A673 (cell line): Measurements from ENCODE around the gene STAB2. TPM values are rescaled to one million over a fixed set of nuclear protein-coding genes. Genes with fewer than 3 reads are reported as not detected.

ENCODE experiments used
- BruUV-seq: library from RNA; stranded (reverse); fragments of 400-500 nt; replicated peaks from 2 replicates; lab custom pipeline; 2021; lab: Mats Ljungman, UMichigan
- CTCF ChIA-PET: fragments of 300-600 bp; sonication (Branson Sonifier 250); formaldehyde crosslinking; loops from one replicate; lab custom pipeline; 2022; ENCODE audit warnings: antibody characterized with exemption; lab: Charles Lee
- POLR2A ChIA-PET: fragments of 300-600 bp; sonication (Branson Sonifier 250); formaldehyde crosslinking; loops from one replicate; lab custom pipeline; 2022; ENCODE audit warnings: antibody characterized with exemption; ENCODE audit not compliant: low non-redundant PET; lab: Charles Lee
- DNase-seq: peaks from one replicate; pipeline ENCODE4 v3.0.0-alpha.2; 2015; ENCODE audit warnings: low spot score
- H3K27ac ChIP-seq: fragments of 200-600 bp; sonication (generic); 2 replicates; pipeline ENCODE4 v1.5.1; 2016; ENCODE audit warnings: mixed run types, low read depth, mild to moderate bottlenecking, mixed read lengths, antibody characterized with exemption, low read length; ENCODE audit not compliant: poor library complexity, severe bottlenecking
- H3K27me3 ChIP-seq: fragments of 200-600 bp; sonication (generic); replicated peaks from 2 replicates; pipeline ENCODE4 v1.6.1; 2017; ENCODE audit warnings: mixed run types, low read depth, mild to moderate bottlenecking, mixed read lengths, antibody characterized with exemption, low read length; ENCODE audit not compliant: insufficient read depth, poor library complexity
- H3K36me3 ChIP-seq: fragments of 200-600 bp; sonication (generic); 2 replicates; pipeline ENCODE4 v1.6.1; 2016; ENCODE audit warnings: mixed run types, mild to moderate bottlenecking, mixed read lengths, antibody characterized with exemption, low read length; ENCODE audit not compliant: insufficient read depth, poor library complexity, severe bottlenecking
- H3K4me1 ChIP-seq: fragments of 200-600 bp; sonication (generic); 2 replicates; pipeline ENCODE4 v1.6.1; 2017; ENCODE audit warnings: mixed run types, mild to moderate bottlenecking, mixed read lengths, antibody characterized with exemption, low read length; ENCODE audit not compliant: insufficient read depth, poor library complexity, severe bottlenecking
- H3K4me3 ChIP-seq: fragments of 200-600 bp; sonication (generic); 2 replicates; pipeline ENCODE4 v1.5.1; 2016; ENCODE audit warnings: low read depth, mixed run types, mild to moderate bottlenecking, mixed read lengths, low read length; ENCODE audit not compliant: poor library complexity, severe bottlenecking
- H3K9me3 ChIP-seq: fragments of 200-600 bp; sonication (generic); 2 replicates; pipeline ENCODE4 v1.6.1; 2016; ENCODE audit warnings: mixed run types, low read depth, mild to moderate bottlenecking, mixed read lengths, antibody characterized with exemption, low read length; ENCODE audit not compliant: poor library complexity, severe bottlenecking
- EZH2 ChIP-seq: fragments of 200-600 bp; sonication (generic); IDR thresholded peaks from 2 replicates; pipeline ENCODE4 v1.6.1; 2017; ENCODE audit warnings: borderline replicate concordance, low read depth, mild to moderate bottlenecking, mixed read lengths, antibody characterized with exemption, low read length; ENCODE audit not compliant: poor library complexity, severe bottlenecking
- intact Hi-C: fragments of 100-400 bp; cut with micrococcal nuclease; formaldehyde crosslinking; loops from one replicate; pipeline ENCODE4 v1.10.0; 2022; ENCODE audit not compliant: unreplicated experiment
- total RNA-seq: library from RNA; stranded (reverse); gene quantifications from 2 replicates; pipeline ENCODE4 v1.2.3, GENCODE V29; 2021
- TF ChIP-seq, protein P1 (sequence below): fragments of 300-800, 200-600 bp; sonication (generic); conservative IDR thresholded peaks from 2 replicates; pipeline ENCODE4 v1.5.1; 2017; ENCODE audit warnings: low read depth, mild to moderate bottlenecking, antibody characterized with exemption, low read length, moderate library complexity, mixed read lengths

The STAB2 gene
- total RNA-seq, 1 experiment from 2014 or later: not detected

GRCh38 chr12:103569278-103569677 lies 17.8 kb upstream of the STAB2 start:
- no peak for DNase-seq
- Histone ChIP-seq H3K4me3 (no peak overlapping the region), H3K27ac (no peak overlapping the region), H3K36me3 (no peaks in the 10 kb centered on the region), H3K9me3 (peaks cover 17% of the 10 kb centered on the region), H3K4me1 (no peaks in the 10 kb centered on the region), H3K27me3 (peaks cover 64% of the 10 kb centered on the region)
- TF ChIP-seq, protein P1, sequence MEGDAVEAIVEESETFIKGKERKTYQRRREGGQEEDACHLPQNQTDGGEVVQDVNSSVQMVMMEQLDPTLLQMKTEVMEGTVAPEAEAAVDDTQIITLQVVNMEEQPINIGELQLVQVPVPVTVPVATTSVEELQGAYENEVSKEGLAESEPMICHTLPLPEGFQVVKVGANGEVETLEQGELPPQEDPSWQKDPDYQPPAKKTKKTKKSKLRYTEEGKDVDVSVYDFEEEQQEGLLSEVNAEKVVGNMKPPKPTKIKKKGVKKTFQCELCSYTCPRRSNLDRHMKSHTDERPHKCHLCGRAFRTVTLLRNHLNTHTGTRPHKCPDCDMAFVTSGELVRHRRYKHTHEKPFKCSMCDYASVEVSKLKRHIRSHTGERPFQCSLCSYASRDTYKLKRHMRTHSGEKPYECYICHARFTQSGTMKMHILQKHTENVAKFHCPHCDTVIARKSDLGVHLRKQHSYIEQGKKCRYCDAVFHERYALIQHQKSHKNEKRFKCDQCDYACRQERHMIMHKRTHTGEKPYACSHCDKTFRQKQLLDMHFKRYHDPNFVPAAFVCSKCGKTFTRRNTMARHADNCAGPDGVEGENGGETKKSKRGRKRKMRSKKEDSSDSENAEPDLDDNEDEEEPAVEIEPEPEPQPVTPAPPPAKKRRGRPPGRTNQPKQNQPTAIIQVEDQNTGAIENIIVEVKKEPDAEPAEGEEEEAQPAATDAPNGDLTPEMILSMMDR: no peak
- no peak for TF ChIP-seq EZH2
- CTCF ChIA-PET: no interaction called here
- no TSS peak for BruUV-seq
- POLR2A ChIA-PET: no interaction called here
- intact Hi-C loops: no loop called here

DNA sequence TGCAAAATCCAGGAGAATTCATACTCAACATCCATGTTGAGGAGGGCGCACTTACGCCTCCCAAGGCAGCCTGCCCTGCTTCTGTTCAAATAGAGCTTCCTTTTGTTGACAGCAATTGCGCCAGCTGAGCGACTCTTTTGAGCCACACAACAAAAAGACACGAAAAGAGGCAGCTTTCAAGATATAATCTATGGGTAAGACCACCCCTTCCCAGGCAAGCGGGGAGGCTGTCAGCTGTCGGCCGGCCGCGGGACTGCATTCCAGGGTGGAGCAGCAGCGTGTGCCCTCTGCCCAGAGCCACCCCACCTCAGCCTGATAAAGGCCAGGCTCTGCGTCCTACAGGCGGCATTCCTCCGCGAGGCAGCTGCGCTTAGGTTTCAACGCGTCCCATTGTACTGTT lies 15.8 kb upstream of the STAB2 start:
- H3K9me3 ChIP-seq: peaks cover 7% of the 10 kb centered on the region
- peaks cover 69% of the 10 kb centered on the region for H3K27me3 ChIP-seq
- H3K4me1 ChIP-seq: no peaks in the 10 kb centered on the region
- intact Hi-C loops: no loop called here
- no peak overlapping the region for H3K4me3 ChIP-seq
- peak; percentile 2 for DNase-seq
- ChIA-PET CTCF (no interaction called here), POLR2A (no interaction called here)
- no peaks in the 10 kb centered on the region for H3K36me3 ChIP-seq
- H3K27ac ChIP-seq: no peak overlapping the region
- no TSS peak for BruUV-seq
- TF ChIP-seq, protein P1: no peak
- no peak for TF ChIP-seq EZH2

- ChIA-PET CTCF (interaction anchor here (0.8 kb wide), 1 partner anchor 60 kb away, joined by 3 read pairs; no protein-coding TSS in a partner anchor), POLR2A (no interaction called here)
- Histone ChIP-seq H3K4me3 (no peak overlapping the region), H3K27me3 (peaks cover 80% of the 10 kb centered on the region), H3K4me1 (no peaks in the 10 kb centered on the region), H3K36me3 (no peaks in the 10 kb centered on the region), H3K9me3 (no peaks in the 10 kb centered on the region), H3K27ac (no peak overlapping the region)
- no peak for DNase-seq
- TF ChIP-seq, protein P1: no peak
- no peak for TF ChIP-seq EZH2
- intact Hi-C loops: no loop called here
- BruUV-seq: no TSS peak
Measured at GRCh38 chr12:103572312-103573045, 14.6 kb upstream of the STAB2 start.
